Dedifferentiated amniotic fluid mesenchymal stem cell (primary cell): ENCODE measurements around the gene RAPGEF4.
A peak's percentile ranks its signal among the peaks of the same experiment; 100 is the strongest.
"Not testable (repeated sequence)": the region's sequence is repeated elsewhere in the genome, so short reads cannot be mapped to it uniquely, and the experiment has no call there.

Experiments used
- DNase-seq: peaks from one replicate; pipeline ENCODE4 v3.0.0-alpha.2; 2016; ENCODE audit errors: extremely low spot score

The RAPGEF4 gene

GRCh38 chr2:173062801-173063200 is 327.2 kb downstream of the RAPGEF4 start:
- DNase-seq = peak; percentile 36

DNA sequence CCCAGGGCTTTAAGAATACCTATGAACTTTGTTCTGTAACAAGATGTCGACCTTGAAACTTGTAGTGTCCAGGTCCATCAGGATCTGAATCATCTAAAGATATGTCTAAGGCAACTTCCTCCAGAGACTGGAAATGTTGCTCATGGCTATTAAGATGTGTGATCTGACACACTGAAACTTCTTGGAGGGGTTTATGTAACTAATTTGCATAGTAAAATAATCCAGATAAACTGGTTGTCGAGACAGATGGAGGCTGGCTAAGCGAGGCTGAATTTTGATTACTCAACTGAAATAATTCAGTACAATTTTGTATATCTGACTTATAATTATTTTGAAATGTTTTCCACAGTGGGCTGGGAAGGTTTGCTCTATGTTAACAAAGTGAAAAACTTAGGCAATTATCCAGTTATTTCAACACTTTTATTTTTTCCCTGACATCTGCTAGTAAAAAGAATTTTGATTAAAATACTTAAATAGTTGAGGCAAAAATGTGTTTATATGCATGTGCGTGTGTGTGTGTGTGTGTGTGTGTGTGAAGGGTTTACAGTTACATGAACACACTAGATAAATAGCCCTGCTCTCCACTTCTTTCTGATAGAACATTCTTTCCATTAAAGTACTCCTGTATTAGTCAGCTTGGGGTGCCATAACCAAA is 328.6 kb downstream of the RAPGEF4 start:
- DNase-seq = no peak

GRCh38 chr2:173066887-173067676 is 331.4 kb downstream of the RAPGEF4 start:
- no peak for DNase-seq

DNA sequence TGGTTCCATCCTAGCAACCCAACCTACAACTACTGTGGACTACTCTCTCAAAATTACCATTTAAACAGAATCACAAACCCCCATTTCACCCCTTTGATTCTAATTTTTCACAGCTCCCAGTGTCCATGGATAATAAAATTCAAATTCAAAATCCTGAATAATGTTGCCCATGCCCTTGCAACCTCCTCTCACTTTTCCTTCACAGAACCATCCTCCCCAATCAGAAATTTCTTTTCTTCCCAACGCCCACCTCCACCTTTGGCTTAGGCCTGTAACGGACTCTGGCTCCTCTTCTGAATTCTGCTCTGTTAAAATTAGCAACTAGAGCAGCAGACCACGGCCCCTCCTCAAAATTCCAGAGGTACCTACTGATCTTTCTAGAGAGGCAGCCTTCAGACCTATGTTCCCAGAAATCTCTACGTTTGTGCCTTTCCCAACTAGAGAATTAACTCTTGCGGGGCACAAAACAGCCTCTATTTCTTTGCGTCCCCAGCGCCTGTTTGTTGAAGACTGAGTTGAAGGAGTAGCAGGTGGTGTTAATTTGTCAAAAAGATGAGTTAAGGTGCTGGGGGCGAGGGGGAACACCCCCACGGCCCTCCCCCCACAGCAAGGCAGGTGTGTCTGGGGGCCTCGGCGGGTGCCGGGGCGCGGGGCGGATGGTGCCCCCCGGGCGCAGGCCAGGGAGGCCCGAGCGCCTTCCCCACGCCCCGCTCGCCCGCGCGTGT is 339.6 kb downstream of the RAPGEF4 start:
- DNase-seq = no peak

DNA sequence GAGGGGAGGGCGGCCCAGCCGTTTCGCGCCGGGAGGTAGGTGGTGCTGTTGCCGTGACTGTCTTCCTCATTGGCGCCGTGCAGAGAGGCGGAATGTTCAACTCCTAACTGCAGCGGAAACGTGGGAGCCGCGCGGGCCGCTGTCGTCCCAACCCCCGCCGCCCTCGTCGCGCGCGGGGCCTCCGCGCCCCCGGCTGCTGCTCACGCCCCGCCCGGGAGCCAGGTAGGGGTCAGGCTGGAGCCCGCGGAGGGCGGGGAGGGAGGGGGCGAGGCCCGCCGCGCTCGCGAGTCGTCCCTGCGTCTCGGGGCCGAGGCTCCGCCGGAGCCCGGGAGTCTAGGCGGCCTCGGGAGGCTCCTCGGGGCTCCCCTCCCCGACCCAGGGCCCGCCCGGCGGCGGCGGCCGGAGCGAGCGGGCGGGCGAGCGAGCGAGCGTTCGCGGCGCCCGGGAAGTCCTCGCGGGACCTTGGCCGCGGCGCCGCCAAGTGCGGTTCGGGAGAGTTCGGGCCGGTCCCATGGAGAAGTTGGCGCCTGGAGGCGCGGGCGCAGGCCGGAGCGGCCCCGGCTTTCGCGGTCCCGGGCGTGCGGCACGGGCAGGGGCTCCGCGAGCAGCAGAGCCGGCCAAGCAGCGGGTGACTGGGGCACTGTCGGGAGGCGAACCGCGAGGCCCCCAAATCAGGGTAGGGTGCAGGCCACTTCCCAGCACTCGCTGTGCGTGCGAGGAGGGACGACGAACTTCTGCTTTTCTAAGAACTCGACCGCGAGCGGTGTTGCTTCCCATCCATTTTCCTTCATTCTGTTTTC is 340.3 kb downstream of the RAPGEF4 start, which contains the start of gene MAP3K20:
Gene MAP3K20, plus strand, starts transcription at position 66 of the 800 bp plus-strand sequence. CDS start 15,186 bp downstream, outside the sequence.
- peak; percentile 66 for DNase-seq

- DNase-seq = peak; percentile 29
Measured at GRCh38 chr2:173076581-173077345, 341.1 kb downstream of the RAPGEF4 start.

GRCh38 chr2:173077506-173078177 is 342.0 kb downstream of the RAPGEF4 start:
- peak; percentile 22 for DNase-seq

GRCh38 chr2:173079141-173079540 is 343.5 kb downstream of the RAPGEF4 start:
- DNase-seq = no peak

DNA sequence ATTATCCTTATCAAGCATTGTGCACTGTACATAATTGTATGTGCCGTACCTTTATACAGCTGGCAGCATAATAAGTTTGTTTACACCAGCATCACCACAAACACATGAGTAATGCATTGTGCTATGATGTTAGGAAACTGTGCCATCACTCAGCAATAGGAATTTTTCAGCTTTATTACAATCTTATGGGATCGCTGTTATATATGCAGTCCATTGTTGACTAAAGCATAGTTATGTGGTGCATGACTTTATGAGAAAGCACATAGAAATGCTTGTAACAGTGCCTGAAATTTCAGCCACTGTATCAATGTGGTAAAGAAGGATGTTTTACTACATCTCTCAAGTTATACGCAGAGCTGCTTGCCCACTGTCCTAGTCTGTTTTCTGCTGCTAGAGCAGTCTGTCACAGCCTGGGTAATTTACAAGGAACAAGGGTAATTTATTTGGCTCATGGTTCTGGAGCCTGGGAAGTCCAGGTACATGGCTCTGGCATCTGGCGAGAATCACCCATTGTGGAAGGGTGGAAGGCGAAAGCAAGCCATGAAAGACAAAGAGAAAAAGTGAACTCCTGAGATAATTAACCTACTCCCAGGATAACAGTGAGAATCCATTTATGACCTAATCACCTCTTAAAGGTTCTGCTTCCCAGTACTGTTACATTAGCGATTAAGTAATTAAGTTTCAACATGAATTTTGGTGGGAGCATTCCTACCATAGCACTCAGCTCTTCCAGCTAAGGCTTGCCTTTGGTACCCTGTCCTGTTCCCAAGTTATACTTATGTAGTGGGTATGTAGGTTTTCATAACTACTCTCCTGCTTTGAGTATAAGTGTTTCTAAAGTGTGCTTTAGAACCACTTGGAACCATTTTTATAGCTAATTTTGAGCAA is 344.6 kb downstream of the RAPGEF4 start:
- peak; percentile 94 for DNase-seq

DNA sequence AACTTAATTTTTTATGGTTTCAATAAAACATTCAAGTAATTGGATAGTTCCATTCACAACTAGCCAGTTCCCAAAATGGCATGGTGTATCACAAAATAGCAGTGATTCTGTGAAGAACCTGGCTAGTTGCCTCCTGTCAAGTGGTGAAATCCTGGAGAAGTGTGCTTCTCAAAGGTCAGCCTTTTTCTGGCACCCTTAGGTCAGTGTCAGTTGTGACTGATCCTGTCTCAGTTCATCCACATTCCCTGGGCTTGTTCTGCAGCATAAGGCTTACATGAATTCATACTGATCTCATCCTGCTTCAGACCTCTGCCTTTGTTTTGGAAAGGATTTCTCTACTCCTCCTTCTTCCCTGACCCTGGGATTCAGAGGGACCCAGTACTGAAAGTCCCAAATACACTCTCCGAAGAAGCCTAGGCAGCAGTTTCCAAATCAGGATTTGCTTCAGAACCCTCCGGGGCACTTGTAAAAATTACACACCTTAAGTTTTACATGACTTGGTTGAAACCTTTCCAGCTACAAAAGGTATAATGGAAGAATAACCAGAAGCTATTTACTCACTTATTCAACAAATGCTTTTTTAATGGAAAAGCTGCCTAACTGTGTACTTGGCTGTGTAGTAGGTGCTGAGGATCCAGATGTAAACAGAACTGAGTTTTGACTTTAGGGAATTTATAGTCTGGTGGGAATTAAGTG is 351.0 kb downstream of the RAPGEF4 start:
- DNase-seq = no peak

DNA sequence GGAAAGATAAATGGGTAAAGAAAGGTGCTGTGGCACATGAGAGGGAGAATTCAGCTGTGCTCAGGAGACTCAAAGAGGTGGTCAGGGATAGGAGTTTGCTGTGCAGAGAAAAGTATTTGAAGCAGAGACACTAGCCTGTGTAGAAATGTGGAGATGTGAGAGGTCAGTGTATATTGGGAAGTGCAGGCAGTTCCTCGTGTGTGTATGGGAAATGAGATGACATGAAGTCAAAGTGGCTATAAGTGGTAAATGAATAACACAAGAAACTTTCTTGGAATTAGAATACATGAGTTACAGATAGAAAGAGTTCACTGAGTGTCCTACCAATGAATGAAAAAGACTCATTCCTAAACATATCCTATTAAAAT is 351.6 kb downstream of the RAPGEF4 start:
- no peak for DNase-seq

GRCh38 chr2:173087793-173088496 is 352.3 kb downstream of the RAPGEF4 start:
- no peak for DNase-seq

DNA sequence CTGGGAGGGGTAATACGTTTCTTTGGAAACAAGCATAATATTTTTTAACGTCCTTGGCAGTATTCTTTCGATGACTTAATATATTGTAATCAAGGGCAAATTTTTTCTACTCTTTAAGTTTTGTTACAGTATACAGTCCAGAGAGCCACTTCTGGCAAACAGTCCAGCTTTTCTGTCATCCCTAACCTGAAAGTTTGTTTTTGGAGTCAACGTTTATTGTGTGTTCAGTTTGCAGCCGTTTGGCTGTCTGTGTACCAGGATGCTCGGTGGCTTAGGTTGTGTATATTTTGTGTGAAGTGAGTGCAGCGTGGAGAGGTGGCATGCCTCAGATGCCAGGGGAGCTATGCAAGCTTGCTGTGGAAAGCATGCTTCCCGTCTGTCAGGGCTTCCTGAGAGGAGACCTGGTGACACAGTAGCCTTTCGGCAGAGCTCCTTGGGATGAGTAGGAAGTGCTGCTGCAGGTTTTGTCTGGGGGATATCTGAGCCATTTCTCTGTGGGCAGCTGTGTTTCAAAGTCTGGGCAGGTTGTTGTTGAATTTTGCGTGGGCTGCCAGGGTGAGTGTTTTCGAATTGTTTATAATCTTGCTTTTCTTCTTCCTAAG is 354.7 kb downstream of the RAPGEF4 start:
- peak; percentile 74 for DNase-seq

- DNase-seq = no peak
Measured at GRCh38 chr2:173090973-173091660, 355.5 kb downstream of the RAPGEF4 start.

DNA sequence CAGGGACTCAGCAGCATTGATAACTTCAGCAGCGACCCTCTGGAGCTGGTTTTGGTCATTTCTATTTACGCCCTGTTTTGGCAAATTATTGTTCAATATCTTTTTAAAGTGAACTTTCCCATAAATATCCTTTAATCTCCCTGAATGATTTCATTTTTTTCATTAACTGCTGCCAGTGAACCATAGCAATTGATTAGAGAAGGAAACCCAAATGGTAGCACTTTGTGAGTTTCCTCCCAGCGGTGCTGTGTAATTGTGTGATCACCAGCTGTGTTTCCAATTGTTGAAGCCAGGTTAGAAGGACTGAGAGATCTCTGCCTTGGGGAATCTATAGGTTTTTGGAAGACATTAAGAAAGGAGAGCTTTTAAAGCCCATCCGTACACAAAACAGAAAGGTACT is 356.3 kb downstream of the RAPGEF4 start:
- DNase-seq = no peak

DNA sequence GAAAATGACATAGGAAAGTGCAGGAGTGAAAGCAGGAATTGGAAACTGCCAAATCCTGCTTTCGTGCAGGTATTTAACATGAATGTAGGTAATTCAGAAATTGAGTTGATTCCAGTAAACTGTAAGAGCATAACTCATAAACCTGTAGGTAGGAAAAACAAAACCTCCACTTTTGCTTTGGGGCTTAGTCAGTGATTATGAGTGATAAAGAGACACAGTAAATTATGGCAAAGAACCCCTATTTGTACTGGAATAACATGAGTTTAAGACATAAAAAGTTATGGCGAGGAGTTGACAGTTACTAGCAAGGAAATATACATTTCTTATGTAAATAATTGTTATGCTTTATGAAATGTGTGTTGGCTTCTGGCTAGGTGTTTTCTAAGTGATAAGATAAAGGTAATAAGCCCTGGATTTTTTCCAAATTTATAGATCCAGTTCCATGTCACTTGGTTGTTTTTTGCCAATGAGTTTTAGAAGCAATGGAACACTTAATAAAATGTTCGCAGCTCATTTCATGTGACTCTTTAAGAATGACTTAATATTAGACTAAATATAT is 357.3 kb downstream of the RAPGEF4 start:
- no peak for DNase-seq

DNA sequence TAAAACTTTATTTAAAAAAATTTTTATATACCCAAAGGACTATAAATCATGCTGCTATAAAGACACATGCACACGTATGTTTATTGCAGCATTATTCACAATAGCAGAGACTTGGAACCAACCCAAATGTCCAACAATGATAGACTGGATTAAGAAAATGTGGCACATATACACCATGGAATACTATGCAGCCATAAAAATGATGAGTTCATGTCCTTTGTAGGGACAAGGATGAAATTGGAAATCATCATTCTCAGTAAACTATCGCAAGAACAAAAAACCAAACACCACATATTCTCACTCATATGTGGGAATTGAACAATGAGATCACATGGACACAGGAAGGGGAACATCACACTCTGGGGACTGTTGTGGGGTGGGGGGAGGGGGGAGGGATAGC is 358.0 kb downstream of the RAPGEF4 start:
- not testable (repeated sequence) for DNase-seq
